Activated CD8-positive, alpha-beta memory T cell treated with anti-CD3 and anti-CD28 coated beads for 24 hours (primary cell): ENCODE results near the gene GTF2H3.

Experiments
- DNase-seq: peaks from one replicate; pipeline ENCODE4 v3.0.0-alpha.2; 2020

Gene GTF2H3

DNA sequence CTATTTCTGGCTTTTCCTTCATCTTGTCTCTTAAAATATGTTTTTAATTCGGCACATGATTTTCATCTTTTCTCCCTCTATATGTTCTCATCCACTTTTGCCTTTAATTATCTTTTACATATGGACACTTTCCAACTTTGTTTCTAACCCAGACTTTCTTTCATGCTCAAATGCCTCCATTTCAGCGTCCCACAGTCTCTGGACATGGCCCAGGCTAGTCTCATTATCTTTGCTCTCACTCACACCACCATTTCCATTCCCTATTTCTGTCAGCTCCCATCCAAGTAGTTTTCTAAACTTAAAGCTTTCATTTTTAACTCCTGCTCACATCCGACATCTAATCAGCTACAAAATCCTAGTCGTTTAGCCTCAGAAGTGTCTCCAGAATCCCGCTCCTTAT is 14.8 kb downstream of the GTF2H3 start:
- DNase-seq: no peak

DNA sequence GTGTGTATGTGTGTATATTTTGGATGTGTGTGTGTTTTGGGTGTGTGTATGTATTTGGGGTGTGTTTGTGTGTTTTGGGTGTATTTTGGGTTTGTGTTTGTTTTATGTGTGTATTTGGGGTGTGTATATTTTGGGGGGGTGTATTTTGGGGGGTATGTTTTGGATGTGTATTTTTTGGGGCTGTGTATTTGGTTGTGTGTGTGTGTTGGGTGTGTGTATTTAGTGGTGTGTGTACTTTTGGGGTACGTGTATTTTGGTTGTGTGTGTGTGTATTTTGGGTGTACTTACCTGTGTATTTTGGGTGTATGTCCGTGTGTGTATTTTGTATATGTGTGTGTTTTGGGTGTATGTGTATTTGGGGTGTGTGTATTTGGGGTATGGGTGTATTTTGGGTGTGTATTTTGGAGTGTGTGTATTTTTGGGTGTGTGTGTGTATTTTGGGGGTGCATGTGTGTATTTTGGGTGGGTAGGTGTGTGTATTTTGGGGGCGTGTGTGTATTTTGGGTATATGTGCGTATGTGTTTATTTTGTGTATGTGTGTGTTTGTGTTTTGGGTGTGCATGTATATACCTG is 20.6 kb downstream of the GTF2H3 start:
- no peak for DNase-seq

- DNase-seq: no peak
These were observed 21.8 kb downstream of the GTF2H3 start for GRCh38 chr12:123655420-123655819.

- DNase-seq: no peak
These were observed 22.8 kb downstream of the GTF2H3 start for GRCh38 chr12:123656392-123656791.

DNA sequence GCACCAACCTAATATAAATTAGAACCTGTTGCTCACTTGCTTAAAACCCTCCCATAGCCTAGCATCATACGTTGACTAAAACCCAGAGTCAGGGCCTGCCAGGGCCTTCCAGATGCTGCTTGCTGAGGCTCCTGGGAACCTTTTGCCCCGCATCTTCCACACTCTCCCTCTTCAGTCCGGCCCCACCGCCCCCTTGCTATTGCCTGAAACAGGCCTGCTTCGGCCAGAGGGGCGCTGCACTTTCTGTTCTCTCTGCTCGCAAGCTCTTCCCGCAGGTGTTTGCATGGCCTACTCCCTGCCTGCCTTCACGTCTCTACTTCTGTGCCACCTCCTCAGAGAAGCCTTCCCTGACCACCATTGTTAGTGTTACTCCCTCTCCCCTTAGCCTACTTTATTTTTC is 23.6 kb downstream of the GTF2H3 start:
- DNase-seq: no peak

- no peak for DNase-seq
These were observed 26.5 kb downstream of the GTF2H3 start for GRCh38 chr12:123659996-123660727.

DNA sequence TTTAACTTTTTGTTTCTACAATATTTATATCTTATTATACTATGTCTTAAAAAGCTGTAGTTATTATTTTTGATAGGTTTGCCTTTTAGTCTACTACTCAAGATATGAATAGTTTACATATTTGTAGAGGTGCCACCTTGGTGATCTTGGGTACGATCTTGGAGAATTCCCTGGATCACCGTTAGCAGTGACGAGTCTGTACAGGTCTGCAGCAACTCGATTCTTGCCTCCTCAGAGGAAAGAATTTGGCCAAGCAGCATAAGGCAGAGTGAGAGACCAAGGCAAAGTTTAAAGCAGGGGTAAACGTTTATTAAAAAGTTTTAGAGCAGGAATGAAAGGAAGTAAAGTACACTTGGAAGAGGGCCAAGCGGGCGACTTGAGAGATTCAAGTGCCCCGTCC is 34.1 kb downstream of the GTF2H3 start:
- DNase-seq: no peak

DNA sequence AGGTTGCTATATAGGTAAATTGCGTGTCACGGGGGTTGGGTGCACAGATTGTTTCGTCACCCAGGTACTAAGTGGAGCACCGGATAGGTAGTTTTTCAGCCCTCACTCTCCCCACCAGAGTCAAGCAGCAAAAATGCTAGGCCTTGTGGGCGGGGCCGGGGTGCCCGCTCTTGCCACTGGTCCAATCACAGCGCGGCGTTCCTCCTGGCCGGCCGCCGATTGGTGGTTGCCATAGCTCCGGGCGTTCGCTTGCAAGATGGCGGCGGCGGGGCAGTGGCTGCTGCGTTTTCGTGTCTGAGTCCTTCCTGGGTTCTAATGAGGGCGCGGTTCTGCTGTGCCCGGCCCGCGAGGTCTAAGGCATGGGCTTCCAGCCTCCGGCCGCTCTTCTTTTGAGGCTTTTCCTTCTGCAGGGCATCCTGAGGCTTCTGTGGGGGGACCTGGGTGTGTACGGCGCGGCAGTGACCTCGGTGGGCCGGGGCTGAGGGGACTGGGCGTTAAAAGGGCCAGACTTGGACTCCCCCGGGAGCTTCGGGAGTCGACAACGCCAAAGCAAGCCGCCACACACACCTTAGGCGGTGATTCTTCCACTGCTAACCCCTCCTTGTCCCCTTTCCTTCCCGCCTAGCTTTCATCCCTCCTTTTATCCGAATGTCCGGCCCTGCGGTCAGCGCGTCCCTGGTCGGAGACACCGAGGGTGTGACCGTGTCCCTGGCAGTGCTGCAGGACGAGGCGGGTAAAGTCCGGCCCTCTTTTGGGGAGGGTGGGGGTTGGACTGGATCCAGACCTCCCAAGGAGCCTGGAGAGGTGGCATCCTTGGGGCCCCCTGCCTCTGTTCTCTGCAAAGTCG is 37.5 kb downstream of the GTF2H3 start, which contains the start of gene TCTN2:
TSS of gene TCTN2 (plus strand) at position 232 of the 847 bp plus-strand sequence. CDS start at position 360, 128 bp downstream.
- DNase-seq: peak; percentile 96

DNA sequence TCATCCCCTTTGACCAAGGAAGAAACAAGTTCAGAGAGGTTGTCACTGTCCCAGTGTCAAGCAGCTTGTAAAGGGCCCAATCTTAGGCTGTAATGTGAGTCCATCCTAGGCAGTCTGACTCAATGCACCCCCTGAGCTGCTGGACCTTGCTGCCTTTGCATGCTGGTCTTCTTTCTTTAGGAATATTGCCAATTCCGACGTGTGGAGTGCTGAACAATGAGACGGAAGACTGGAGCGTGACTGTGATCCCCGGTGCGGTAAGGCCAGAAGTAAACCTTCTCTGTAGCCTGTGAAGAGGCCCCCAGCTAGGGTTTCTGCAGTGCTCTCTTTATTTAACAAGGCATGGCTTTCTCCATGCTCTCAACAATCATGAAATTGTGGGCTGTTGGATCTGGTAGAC is 38.2 kb downstream of the GTF2H3 start:
- no peak for DNase-seq

GRCh38 chr12:123675436-123675835 is 41.8 kb downstream of the GTF2H3 start:
- no peak for DNase-seq

DNA sequence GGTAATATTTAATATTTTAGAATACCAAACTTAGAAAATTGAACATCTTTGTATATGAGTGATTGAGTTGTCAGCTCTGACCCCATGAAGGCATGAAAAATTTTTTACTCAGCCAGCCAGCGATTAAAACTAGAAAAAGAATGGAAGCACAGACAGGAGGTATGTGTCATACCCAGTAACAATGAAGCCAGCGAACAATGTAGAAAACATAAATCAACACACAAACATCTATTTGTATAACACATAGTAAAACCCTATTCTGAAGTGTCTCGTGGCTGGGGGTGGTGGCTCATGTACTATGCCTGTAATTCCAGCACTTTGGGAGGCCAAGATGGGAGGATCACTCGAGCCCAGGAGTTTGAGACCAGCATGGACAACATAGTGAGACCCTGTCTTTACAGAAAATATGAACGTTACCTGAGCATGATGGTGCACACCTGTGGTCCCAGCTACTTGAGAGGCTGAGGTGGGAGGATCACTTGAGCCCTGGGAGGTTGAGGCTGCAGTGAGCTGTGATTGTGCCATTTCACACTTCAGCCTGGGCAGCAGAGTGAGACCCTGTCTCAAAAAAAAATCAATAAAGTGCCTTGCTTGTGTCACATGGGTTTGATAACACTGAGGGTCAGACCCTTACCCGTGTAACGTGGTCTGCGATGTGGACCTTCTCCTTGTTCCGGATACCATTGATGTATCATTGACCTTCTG is 43.1 kb downstream of the GTF2H3 start:
- DNase-seq: no peak

- DNase-seq: no peak
These were observed 45.4 kb downstream of the GTF2H3 start for GRCh38 chr12:123678981-123679380.

- no peak for DNase-seq
These were observed 48.0 kb downstream of the GTF2H3 start for GRCh38 chr12:123681605-123682004.

- no peak for DNase-seq
These were observed 50.3 kb downstream of the GTF2H3 start for GRCh38 chr12:123683964-123684363.

DNA sequence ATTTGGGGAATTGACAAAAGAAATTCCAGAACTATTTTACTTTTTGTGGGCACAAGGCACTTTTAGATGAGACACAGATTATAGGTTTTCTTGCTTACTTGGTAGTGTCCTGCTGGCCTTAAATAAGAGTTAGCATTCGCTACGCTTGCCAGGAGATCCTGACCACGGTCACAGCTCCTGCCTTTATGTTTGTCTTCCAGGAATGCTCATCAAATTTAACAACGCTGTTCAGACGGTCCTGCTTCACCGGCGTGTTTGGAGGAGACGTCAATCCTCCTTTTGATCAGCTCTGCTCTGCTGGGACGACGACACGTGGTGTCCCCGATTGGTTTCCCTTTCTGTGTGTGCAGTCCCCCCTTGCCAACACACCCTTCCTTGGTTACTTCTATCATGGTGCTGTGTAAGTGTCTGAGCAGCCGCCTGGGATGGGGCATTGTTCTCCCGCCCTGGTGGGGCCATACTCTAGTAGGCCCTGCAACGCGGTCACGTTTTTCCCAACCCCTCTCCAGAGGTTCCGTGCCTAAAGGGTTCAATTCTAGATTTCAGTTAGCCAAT is 53.1 kb downstream of the GTF2H3 start:
- no peak for DNase-seq

GRCh38 chr12:123690191-123690840 is 56.7 kb downstream of the GTF2H3 start:
- DNase-seq: no peak

- no peak for DNase-seq
These were observed 62.6 kb downstream of the GTF2H3 start for GRCh38 chr12:123696207-123696606.

GRCh38 chr12:123696646-123697045 is 63.0 kb downstream of the GTF2H3 start:
- DNase-seq: no peak

GRCh38 chr12:123705935-123706334 is 72.3 kb downstream of the GTF2H3 start:
- DNase-seq: no peak

DNA sequence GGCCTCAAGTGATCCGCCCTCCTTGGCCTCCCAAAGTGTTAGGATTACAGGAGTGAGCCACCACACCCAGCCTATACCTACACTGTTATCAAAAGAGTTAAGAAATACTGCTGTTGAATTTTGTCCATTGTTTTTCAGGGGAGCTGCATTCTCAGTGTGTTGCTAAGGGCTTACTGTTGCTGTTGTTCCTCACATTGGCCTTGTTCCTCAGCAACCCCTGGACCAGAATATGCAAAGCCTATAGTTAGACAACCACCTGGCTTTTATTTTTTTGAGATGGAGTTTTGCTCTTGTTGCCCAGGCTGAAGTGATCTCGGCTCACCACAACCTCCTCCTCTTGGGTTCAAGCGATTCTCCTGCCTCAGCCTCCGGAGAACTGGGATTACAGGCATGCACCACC is 73.8 kb downstream of the GTF2H3 start:
- DNase-seq: no peak
